HepG2 (cell line): ENCODE data around the gene FKBP14. TPM values are rescaled to one million over a fixed set of nuclear protein-coding genes. Genes with fewer than 3 reads are reported as not detected.

Experiments
- ATAC-seq: fragments of 200-7000 bp; cut with Tn5 transposase; 3 replicates; pipeline ENCODE4 v1.9.1; 2020; ENCODE audit warnings: mild to moderate bottlenecking, moderate library complexity
- BruUV-seq: library from RNA; stranded (reverse); fragments of 400-500 nt; replicated peaks from 2 replicates; lab custom pipeline; 2021; lab: Mats Ljungman, UMichigan
- CTCF ChIA-PET: fragments of 300-600 bp; formaldehyde crosslinking; extraction: SDS; loops from one replicate; lab custom pipeline; 2021; ENCODE audit warnings: low total read pairs, inconsistent platforms, low intra/inter-chr PET ratio; lab: Yijun Ruan, JAX
- POLR2A ChIA-PET: fragments of 350-600 bp; sonication (Branson Sonifier 250); formaldehyde crosslinking; loops from one replicate; lab custom pipeline; 2020; ENCODE audit warnings: antibody characterized with exemption, inconsistent platforms; lab: Yijun Ruan, JAX
- DNase-seq: peaks from one replicate; pipeline ENCODE4 v3.0.0-alpha.2; 2015; ENCODE audit warnings: low spot score
- FAIRE-seq: peaks from 3 replicates; lab custom pipeline; 2011; peaks lifted over from hg19 to GRCh38; lab: Jason Lieb, UNC
- H2AFZ ChIP-seq: one replicate; pipeline ENCODE4 v1.6.1; 2011; ENCODE audit warnings: low read length, inconsistent platforms
- H3K27ac ChIP-seq: fragments of 300-600 bp; 3 replicates; pipeline ENCODE4 v1.8.0; 2011; ENCODE audit warnings: mixed run types, mild to moderate bottlenecking, mixed read lengths, low read length, inconsistent platforms; ENCODE audit not compliant: insufficient read depth; ENCODE audit errors: extremely low read length
- H3K27me3 ChIP-seq, 2 experiments: fragments of 200-600 bp in 1 of 2; 2 replicates in 1 of 2; 3 replicates in 1 of 2; pipeline versions ENCODE4 v1.6.0 to v1.8.0; 2011; ENCODE audit warnings: low read length in 2 of 2, mild to moderate bottlenecking in 2 of 2, moderate library complexity in 2 of 2, inconsistent platforms in 1 of 2; ENCODE audit not compliant: insufficient read depth in 2 of 2, control insufficient read depth in 1 of 2
- H3K36me3 ChIP-seq, 2 experiments: fragments of 200-600 bp in 1 of 2; replicated peaks in 1 of 2; 2 replicates in 1 of 2; 3 replicates in 1 of 2; pipeline versions ENCODE4 v1.5.1 to v1.8.0; 2011; ENCODE audit warnings: low read length in 2 of 2, inconsistent platforms in 1 of 2; ENCODE audit not compliant: insufficient read depth in 2 of 2, control insufficient read depth in 1 of 2
- H3K4me1 ChIP-seq: 2 replicates; pipeline ENCODE4 v1.5.1; 2012; ENCODE audit warnings: low read length, inconsistent platforms; ENCODE audit not compliant: insufficient read depth
- H3K4me2 ChIP-seq: 2 replicates; pipeline ENCODE4 v1.6.0; 2011; ENCODE audit warnings: low read depth, low read length, inconsistent platforms
- H3K4me3 ChIP-seq, 3 experiments: fragments of 200-600 bp in 1 of 3; sonication (generic), shearing (Covaris generic) in 1 of 3; replicated peaks in 1 of 3; 2 replicates each; pipeline ENCODE4 v1.5.1; 2011 to 2016; ENCODE audit warnings: low read length in 3 of 3, inconsistent platforms in 2 of 3, low read depth in 2 of 3, mild to moderate bottlenecking in 2 of 3, control low read depth in 1 of 3, mixed read lengths in 1 of 3; ENCODE audit not compliant: insufficient read depth in 1 of 3
- H3K79me2 ChIP-seq: one replicate; pipeline ENCODE4 v1.6.1; 2011; ENCODE audit warnings: low read length, inconsistent platforms; ENCODE audit not compliant: insufficient read depth
- H3K9ac ChIP-seq: 2 replicates; pipeline ENCODE4 v1.6.0; 2011; ENCODE audit warnings: mild to moderate bottlenecking, low read depth, low read length, inconsistent platforms; ENCODE audit not compliant: insufficient read depth
- H3K9me3 ChIP-seq: 2 replicates; pipeline ENCODE4 v1.5.1; 2012; ENCODE audit warnings: mild to moderate bottlenecking, low read length
- H4K20me1 ChIP-seq: 2 replicates; pipeline ENCODE4 v1.6.0; 2011; ENCODE audit warnings: inconsistent platforms, mild to moderate bottlenecking, low read length, moderate library complexity; ENCODE audit not compliant: insufficient read depth
- AHDC1 ChIP-seq: sonication (generic); formaldehyde crosslinking; IDR thresholded peaks from 2 replicates; pipeline ENCODE4 v1.5.1; 2020; ENCODE audit warnings: mild to moderate bottlenecking, missing genetic modification reagents, borderline replicate concordance
- ATF4 ChIP-seq, 2 experiments: fragments of 450-650 bp in 1 of 2; sonication (generic) in 1 of 2; formaldehyde crosslinking; IDR thresholded peaks; 2 replicates each; pipeline versions ENCODE4 v1.5.0 to v1.8.0; 2020 to 2022; ENCODE audit warnings: mild to moderate bottlenecking in 1 of 2, missing genetic modification reagents in 1 of 2
- CEBPB ChIP-seq: IDR thresholded peaks from 2 replicates; pipeline ENCODE4 v1.6.1; 2011; ENCODE audit warnings: low read depth, low read length, improper control_type of control experiment, borderline replicate concordance
- CEBPG ChIP-seq: IDR thresholded peaks from 2 replicates; pipeline ENCODE4 v1.6.1; 2016
- FOXA1 ChIP-seq, 2 experiments: fragments of 450-650 bp in 1 of 2; sonication (generic) in 1 of 2; formaldehyde crosslinking in 1 of 2; IDR thresholded peaks; 2 replicates each; pipeline versions ENCODE4 v1.4.0 to v1.6.1; 2016 to 2020; ENCODE audit warnings: missing genetic modification reagents in 1 of 2
- FOXA3 ChIP-seq: IDR thresholded peaks from 2 replicates; pipeline ENCODE4 v1.6.1; 2016; ENCODE audit warnings: missing genetic modification reagents, missing compliant biosample characterization
- GATAD2A ChIP-seq: IDR thresholded peaks from 2 replicates; pipeline ENCODE4 v1.6.1; 2016
- RCOR2 ChIP-seq: IDR thresholded peaks from 2 replicates; pipeline ENCODE4 v1.6.1; 2016; ENCODE audit warnings: missing biosample characterization, missing genetic modification reagents
- ZBTB39 ChIP-seq: sonication (generic); formaldehyde crosslinking; IDR thresholded peaks from 2 replicates; pipeline ENCODE4 v1.5.0; 2020; ENCODE audit warnings: missing genetic modification reagents
- WGBS: methylation state at CpG from one replicate; pipeline ENCODE4 v1.1.6; 2017; ENCODE audit warnings: low lambda C conversion rate; 5-methylcytosine and 5-hydroxymethylcytosine counted together
- in situ Hi-C: cut with HindIII; loops from 2 replicates; pipeline ENCODE4 v1.10.0; 2017; ENCODE audit warnings: low pct_unique_long_range_greater_than_20kb; ENCODE audit not compliant: extremely low pct_ligation_motif_present
- intact Hi-C: fragments of 100-400 bp; cut with micrococcal nuclease; formaldehyde crosslinking; loops from one replicate; pipeline ENCODE4 v1.10.0; 2022; ENCODE audit not compliant: unreplicated experiment
- polyA plus RNA-seq, 8 experiments: library from polyadenylated mRNA; depleted of rRNA in 3 of 8; stranded (reverse) in 7 of 8; unstranded in 1 of 8; fragments of >200 nt; fragmentation: Illumina TruSeq in 4 of 8; extraction: Trizol in 4 of 8; gene quantifications; 2 replicates each; pipeline versions ENCODE4 v1.2.1 to v1.2.3, GENCODE V29; 2011 to 2016; ENCODE audit warnings: low read depth in 4 of 8, missing spikeins in 1 of 8, mixed read lengths in 1 of 8; ENCODE audit not compliant: insufficient read depth in 1 of 8
- total RNA-seq, 5 experiments: library from RNA; depleted of rRNA; stranded (reverse); fragments of >200 nt; fragmentation: Illumina TruSeq; extraction: Trizol; gene quantifications; 2 replicates each; pipeline ENCODE4 v1.2.3, GENCODE V29; 2016; ENCODE audit warnings: low read depth in 1 of 5
- TF ChIP-seq, protein P1 (sequence below): sonication (generic); formaldehyde crosslinking; IDR thresholded peaks from 2 replicates; pipeline ENCODE4 v1.5.1; 2020; ENCODE audit warnings: missing genetic modification reagents, mild to moderate bottlenecking, borderline replicate concordance

The FKBP14 gene
- total and polyA plus RNA-seq, 2 of the 13 experiments (the other 11 are each of a cell fraction or from before 2014, with no cell fraction given): 20.0 to 32.3 TPM

GRCh38 chr7:30070052-30070451 lies 43.5 kb upstream of the FKBP14 start (continued):
- TF ChIP-seq, protein P1, sequence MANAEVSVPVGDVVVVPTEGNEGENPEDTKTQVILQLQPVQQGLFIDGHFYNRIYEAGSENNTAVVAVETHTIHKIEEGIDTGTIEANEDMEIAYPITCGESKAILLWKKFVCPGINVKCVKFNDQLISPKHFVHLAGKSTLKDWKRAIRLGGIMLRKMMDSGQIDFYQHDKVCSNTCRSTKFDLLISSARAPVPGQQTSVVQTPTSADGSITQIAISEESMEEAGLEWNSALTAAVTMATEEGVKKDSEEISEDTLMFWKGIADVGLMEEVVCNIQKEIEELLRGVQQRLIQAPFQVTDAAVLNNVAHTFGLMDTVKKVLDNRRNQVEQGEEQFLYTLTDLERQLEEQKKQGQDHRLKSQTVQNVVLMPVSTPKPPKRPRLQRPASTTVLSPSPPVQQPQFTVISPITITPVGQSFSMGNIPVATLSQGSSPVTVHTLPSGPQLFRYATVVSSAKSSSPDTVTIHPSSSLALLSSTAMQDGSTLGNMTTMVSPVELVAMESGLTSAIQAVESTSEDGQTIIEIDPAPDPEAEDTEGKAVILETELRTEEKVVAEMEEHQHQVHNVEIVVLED (CRISPR knock-in tag): no peak

DNA sequence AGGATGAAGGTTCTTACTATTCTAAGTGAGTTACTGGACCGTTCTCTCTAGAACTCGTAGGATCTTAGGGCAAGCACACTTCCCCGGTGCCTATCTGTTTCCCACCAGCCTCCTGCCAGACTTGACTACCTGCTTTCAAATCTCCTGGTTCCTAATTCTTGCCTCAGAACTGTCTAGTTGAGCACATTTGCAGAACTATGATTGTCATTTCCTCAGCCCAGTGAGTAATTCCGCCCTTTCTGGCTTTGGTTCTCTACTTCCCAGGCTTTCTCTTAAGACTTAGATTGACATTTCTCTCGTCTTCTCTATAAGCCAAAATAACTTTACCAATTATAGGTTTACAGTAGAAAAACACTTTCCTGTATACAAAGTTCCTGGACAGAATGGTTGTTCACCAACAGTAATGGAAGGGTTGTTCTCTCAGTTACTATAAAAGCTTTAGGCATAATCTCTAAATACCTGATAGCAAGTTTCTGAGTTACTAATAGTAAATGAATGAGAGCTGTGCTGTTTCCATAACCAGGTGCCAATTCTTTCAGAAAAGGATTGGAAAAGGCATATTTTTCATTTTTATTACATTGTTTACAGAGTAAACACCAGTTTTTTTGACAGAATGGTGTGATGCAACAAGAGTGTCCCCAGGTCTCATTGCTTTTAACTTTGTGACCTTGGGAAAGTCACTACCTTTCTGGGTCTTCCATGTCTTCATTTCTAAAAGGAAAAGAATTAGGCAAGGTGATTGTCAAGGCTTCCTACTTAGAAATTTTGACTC lies 42.8 kb upstream of the FKBP14 start:
- H3K79me2 ChIP-seq: no peaks in the 10 kb centered on the region
- no peak overlapping the region for H2AFZ ChIP-seq
- H4K20me1 ChIP-seq: peaks cover 2% of the 10 kb centered on the region; the same call in 1 of the 2 replicates
- FAIRE-seq (no peak), ATAC-seq (no peak)
- in situ Hi-C loops: loop anchor here (10.0 kb wide), 1 partner anchor 194 kb away; no protein-coding TSS in a partner anchor
- WGBS: 94% methylated on average over 5 of the region's 5 CpGs
- H3K27ac ChIP-seq: no peak overlapping the region
- no peaks in the 10 kb centered on the region for H3K27me3 ChIP-seq
- POLR2A ChIA-PET: no interaction called here
- BruUV-seq: no TSS peak
- peaks cover 7% of the 10 kb centered on the region for H3K4me1 ChIP-seq
- no peak for TF ChIP-seq AHDC1
- no peak for TF ChIP-seq RCOR2
- TF ChIP-seq GATAD2A (CRISPR knock-in tag): 0 out of 2 replicates have a peak, but pooled peaks have one; percentile 30
- no peak for TF ChIP-seq ZBTB39 (CRISPR knock-in tag)
- TF ChIP-seq CEBPB: peak; percentile 40; the same call in 1 of the 2 replicates
- TF ChIP-seq FOXA1 (IDR thresholded peaks at IDR 0.05): no peak
- TF ChIP-seq FOXA1 (CRISPR knock-in tag; IDR thresholded peaks at IDR 0.05): peak; percentile 36; the same call in 1 of the 2 replicates
- peak; percentile 45 for TF ChIP-seq CEBPG (CRISPR knock-in tag)
- 0 out of 4 replicates have a peak, but pooled peaks of 1 of the 2 experiments have one; percentile 37 for TF ChIP-seq ATF4 (CRISPR knock-in tag; IDR thresholded peaks at IDR 0.05)
- peak; percentile 62 for TF ChIP-seq FOXA3 (CRISPR knock-in tag)
- TF ChIP-seq, all 625 proteins: peak for 6
- CTCF ChIA-PET: no interaction called here
- intact Hi-C loops: no loop called here
- no peak overlapping the region for H3K4me2 ChIP-seq
- H3K9ac ChIP-seq: no peak overlapping the region
- H3K36me3 ChIP-seq: peaks cover 4 to 31% of the 10 kb centered on the region in 2 experiments; a peak in 4 of 5 replicates
- H3K4me3 ChIP-seq: no peak overlapping the region
- no peak for DNase-seq
- H3K9me3 ChIP-seq: no peaks in the 10 kb centered on the region
